CD4-positive, alpha-beta T cell treated with Interleukin-10 for 1 hour (primary cell): ENCODE data around the gene RALGPS1.

Experiments used
- DNase-seq: peaks from one replicate; pipeline ENCODE4 v3.0.0-alpha.2; 2020

RALGPS1 gene

DNA sequence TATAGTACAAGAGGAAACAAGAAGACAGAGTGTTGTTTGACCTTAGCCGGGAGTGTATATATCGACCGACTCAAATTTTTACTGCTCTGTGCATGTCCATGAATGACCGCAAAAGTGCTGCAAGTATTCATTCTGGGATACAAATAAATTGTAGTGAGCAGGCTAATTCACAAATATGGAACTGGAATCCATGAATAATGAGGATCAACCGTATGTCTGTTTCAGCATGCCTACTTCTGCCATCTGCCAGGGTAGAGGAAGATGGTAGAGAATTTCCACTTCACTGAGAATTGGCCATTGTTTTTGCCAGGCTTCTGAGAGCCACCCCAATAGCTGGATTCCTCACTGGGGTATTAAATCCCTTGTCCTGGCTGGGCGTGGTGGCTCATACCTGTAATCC is 8.5 kb upstream of the RALGPS1 start:
- no peak for DNase-seq

- no peak for DNase-seq
These were observed 7.5 kb upstream of the RALGPS1 start for GRCh38 chr9:126907058-126907457.

- DNase-seq, result peak; percentile 63
These were observed 767 bp downstream of the RALGPS1 start for GRCh38 chr9:126915281-126915816.

DNA sequence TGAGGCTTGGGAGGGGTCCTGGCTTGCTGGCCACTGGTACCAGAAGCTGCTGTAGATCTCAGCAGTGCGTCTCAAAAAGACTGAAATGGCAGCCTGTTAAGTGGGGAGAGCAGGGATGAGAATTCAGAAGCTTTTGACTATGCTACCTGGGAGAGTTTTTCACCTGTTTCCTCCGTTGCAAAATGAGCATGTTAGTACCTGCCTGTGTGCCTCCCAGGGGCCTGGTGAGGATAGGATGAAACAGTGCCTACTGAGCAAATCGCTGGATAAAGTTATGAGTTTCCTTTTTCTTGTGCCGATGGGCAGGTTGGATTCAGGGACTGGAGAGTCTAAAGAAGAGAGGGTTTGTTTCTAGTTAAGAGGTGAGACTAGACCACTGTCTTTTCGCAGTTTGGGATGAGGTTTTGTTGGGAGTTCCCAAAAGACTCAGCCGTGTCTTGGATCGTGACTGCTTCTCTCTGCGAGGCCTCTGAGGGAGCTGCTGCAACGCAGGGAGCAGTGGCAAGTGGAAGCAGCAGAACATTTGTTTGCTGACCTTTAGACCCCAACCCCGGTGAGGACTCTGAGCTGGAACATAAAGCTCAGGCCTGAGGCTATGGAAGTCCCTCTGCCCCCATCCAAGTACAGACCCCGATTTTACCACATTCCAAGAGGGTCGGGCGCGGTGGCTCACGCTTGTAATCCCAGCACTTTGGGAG is 1.4 kb downstream of the RALGPS1 start:
- no peak for DNase-seq

DNA sequence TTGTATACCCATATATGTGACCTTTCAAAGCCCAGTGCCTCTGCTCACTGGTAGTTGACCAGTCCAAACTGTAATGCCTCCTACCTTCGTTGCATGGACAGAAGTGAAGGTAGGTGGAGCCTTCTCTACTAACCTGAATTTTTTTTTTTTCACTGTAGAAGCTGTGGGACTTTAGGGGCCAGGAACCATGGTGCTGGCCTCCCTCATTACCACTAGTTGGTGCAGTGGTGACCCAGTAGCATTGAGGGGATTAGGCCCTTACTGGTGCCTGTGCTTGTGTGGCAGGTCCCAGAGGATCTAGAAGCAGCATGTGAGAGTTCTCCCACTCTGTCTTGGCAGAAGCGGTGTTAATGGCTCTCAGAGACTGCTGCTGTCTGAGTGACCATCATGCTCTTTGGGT is 2.3 kb downstream of the RALGPS1 start:
- no peak for DNase-seq

- DNase-seq, result no peak
These were observed 4.6 kb downstream of the RALGPS1 start for GRCh38 chr9:126919193-126919592.

- no peak for DNase-seq
These were observed 11.3 kb downstream of the RALGPS1 start for GRCh38 chr9:126925876-126926275.

GRCh38 chr9:126926364-126926763 is 11.8 kb downstream of the RALGPS1 start:
- no peak for DNase-seq

DNA sequence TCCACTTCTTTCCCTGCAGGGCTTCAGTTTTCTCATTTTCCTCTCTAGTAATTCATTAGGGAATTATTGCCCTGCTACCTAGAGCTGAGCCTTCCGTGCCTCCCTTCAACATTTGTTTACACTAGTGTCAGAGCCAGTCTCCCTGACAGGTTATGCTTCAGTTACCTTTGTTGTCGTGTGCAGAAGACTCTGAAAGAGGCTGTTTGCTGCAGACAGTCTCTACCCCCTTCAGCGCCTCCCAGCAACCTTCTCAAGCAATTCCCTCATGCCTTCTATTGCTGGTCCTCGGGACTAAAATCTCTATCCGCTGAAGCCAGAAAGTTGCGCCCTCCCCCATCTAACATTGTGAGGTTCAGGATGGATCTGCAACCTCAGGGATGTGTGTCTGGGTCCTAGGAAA is 12.8 kb downstream of the RALGPS1 start:
- DNase-seq, result no peak

- DNase-seq, result no peak
These were observed 18.3 kb downstream of the RALGPS1 start for GRCh38 chr9:126932871-126933321.

GRCh38 chr9:126933334-126933980 is 18.9 kb downstream of the RALGPS1 start:
- no peak for DNase-seq

DNA sequence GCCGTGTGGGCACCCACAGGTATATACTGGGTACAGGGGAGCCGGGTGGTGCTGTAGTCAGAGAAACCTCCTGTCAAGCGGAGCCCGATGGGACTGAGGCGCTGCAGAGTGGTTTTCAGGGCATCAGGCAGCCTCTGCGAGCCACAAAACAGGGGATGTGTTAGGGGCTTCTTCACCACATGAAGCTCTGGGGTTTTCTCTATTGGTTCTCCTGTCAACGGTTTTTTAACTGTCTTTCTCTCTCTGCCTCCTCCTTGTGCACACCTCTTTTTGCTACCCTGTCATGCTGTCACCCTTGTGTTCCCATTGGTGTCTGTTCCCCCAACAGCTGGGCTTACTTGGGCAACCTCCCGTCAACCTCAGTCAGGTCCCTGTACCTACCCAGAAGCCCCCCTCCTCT is 19.9 kb downstream of the RALGPS1 start:
- DNase-seq, result no peak

- DNase-seq, result no peak
These were observed 21.0 kb downstream of the RALGPS1 start for GRCh38 chr9:126935630-126936029.

DNA sequence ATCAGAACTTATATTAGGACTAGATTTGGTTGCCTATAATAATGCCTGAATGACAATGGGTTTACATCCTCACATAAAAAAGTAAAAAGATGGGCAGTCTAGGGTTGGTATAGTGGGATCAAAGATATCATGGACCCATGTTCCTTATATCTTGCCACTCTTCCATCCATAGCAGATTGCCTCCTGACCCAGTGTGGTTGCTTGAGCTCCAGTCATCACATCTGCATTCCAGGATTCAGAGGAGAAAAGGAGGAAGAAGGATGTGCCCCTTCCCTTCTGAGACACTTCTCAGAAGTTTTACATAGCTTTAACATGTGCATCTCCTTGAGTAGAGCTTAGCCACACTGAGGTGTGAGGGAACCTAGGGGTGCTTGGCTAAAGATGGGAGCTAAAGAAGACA is 22.9 kb downstream of the RALGPS1 start:
- no peak for DNase-seq

DNA sequence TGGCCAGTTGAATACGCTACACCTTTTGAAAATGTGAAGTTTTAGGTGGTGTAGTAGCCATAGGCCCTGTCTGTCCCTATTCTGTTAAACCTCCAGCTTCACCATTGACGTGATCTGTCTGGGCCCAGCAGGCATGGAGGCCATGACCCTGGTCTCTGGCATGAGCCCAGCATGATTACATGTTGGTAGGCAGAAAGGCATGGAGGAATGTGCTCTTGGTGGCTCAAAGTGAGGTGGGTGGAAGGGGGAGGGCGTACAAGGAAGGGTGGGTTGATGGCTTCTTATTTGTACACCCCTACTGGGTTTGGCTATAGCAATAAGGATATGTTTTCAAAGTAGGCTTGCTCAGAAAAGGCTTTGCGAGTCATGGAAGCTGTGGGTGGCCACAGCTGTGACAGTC is 23.7 kb downstream of the RALGPS1 start:
- DNase-seq, result no peak

DNA sequence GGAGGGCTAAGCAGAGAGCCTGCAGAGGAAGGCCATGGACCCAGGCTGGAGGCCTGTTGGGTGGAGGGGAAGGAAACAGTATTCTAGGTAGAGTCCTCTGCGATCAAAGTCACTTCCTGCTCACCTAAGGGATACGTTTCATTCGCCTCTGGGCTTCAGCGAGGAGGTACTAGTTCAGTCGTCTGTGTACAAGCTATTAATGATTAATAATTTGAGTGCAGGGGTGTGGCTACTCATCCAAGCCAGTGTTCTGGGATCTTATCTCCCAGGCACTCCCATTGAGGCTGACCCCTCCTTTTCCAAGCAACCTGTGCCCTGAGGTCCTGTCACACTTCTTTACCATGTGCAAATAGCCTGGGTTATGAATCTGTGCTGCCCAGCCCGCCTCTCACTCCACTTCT is 25.2 kb downstream of the RALGPS1 start:
- DNase-seq, result no peak

GRCh38 chr9:126942399-126942798 is 27.8 kb downstream of the RALGPS1 start:
- DNase-seq, result no peak

- no peak for DNase-seq
These were observed 31.1 kb downstream of the RALGPS1 start for GRCh38 chr9:126945682-126946081.

DNA sequence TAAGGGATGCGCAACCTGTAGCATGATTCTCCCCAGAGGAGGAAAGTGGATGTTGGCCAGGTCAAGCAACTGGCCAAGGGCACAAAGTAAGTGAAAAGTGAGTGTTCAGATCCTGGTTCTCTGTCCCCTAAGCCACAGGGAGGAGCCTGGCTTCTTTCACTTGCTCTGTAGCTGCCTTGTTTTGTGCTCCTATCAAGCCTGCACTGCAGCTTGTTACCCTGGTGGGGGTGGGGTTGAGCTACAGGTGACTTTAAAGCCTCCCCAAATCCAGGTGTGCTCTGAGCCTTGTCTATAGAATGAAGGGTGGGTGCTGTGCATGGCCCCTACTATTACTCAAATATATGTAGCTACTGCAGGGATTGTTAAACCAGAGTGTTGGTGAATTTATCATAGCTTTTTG is 32.9 kb downstream of the RALGPS1 start:
- peak; percentile 7 for DNase-seq

DNA sequence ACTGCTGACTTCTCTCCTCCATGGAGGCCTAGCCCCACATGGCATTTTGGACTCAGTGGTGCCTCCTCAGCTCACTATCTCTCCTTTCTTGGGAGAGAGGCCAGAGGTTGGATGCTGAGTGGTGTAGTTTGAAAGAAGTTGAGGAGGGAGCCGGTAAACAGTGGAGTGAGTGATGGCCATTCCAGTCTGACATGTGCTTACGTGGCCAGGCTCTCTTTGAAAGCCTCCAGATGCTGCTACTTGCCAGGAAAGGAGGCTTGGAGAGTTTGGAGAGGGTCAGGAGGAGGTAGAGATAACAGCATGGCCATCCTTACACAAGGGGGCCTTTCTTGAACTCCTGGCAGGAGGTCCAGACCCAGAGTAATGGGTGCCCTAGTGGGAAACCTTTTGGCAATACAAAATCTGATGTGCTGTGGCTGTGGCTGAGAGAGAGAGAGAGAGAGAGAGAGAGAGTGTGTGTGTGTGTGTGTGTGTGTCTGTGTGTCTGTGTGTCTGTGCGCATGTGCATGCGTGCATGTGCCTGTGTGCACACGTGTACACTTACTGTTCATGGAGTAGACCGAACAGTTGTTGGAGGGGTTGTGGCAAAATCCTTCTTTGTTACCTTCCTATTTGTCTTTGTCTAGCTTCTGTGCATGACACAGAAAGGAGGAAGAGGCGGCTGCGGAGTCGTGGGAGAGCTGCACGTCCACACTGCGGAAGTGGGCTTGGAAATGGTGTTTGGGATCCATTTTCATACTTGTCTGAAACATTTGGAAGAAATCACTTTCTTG is 37.8 kb downstream of the RALGPS1 start:
- DNase-seq, result no peak

- DNase-seq, result no peak
These were observed 38.6 kb downstream of the RALGPS1 start for GRCh38 chr9:126953041-126953809.

DNA sequence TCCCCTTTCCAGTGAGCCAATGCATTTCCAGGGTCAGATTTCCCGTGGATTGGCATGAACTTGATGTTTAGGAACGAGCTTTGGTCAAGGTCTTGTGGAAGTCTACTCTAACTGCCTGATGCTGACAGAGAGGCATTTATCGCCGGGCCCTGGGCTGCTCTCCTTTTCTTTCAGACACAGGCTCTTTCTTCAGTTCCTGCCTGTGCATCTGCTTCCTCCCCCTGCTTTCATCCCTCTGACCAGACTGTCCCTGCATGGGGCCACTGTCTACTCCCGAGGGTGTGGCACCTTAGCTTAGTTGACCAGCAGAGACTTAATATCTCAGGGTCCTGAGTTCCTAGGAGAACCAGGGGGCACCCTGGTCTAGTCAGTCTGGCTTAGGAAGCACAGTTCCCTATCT is 41.2 kb downstream of the RALGPS1 start:
- no peak for DNase-seq
